ENCODE results near the gene TCF12. TPM values are rescaled to one million over a fixed set of nuclear protein-coding genes. Genes with fewer than 3 reads are reported as not detected.

TCF12 gene
- 100 to 1,000 TPM in 2 of 3 donors, 10 to 100 TPM in 1; 84.1 to 111 (median 107) TPM for total RNA-seq
- total RNA-seq (2013): 92.5 TPM

GRCh38 chr15:56918046-56918938 is at the start of gene TCF12:
Gene TCF12 (plus strand): TSS chr15:56918644. CDS start chr15:56919914, 1,270 bp downstream.
- intact Hi-C loops (cut with micrococcal nuclease): loop anchor here (1.0 kb wide), 1 partner anchor 31 kb away; no protein-coding TSS in a partner anchor
- Mint-ChIP-seq H3K27ac (peak within 1 kb of the TSS; percentile 93 to 94), H3K4me1 (peaks cover 32 to 40% of the 10 kb centered on the region in 2 donors), H3K4me3 (peak within 1 kb of the TSS; percentile 89), H3K27me3 (ENCODE audit: low read depth in 2 of 2) (no peaks in the 10 kb centered on the region), H3K36me3 (no peaks in the 10 kb centered on the region), H3K9me3 (no peaks in the 10 kb centered on the region)
- DNase-seq (peak; percentile 88 to 95), ATAC-seq (peak; percentile 68 to 87 (median 71))
- no peaks in the 10 kb centered on the region for H3K9me3 ChIP-seq (ENCODE audit: control insufficient read depth, insufficient read depth, low read length)
- H3K27me3 ChIP-seq (ENCODE audit: control insufficient read depth, insufficient read depth, low read length): no peaks in the 10 kb centered on the region
- H3K27ac ChIP-seq (ENCODE audit: low read length): peak within 1 kb of the TSS; percentile 92
- peak; percentile 29 for TF ChIP-seq CTCF (IDR thresholded peaks at IDR 0.05)
- peak within 1 kb of the TSS; percentile 95 for H3K4me3 ChIP-seq (ENCODE audit: low read length)
- under 1% methylated on average over 97 of the region's 97 CpGs for WGBS (ENCODE audit: insufficient coverage)
- H3K4me1 ChIP-seq (ENCODE audit: control insufficient read depth, insufficient read depth, low read length): peaks cover 18% of the 10 kb centered on the region
- H3K36me3 ChIP-seq (ENCODE audit: control insufficient read depth, insufficient read depth, low read length): peaks cover 6% of the 10 kb centered on the region

- no peaks in the 10 kb centered on the region for H3K4me1 Mint-ChIP-seq
- no peaks in the 10 kb centered on the region for H3K27me3 Mint-ChIP-seq (ENCODE audit: low read depth in 2 of 2)
- intact Hi-C loops (cut with micrococcal nuclease): loop anchor here (10.0 kb wide), 1 partner anchor 375 kb away; no protein-coding TSS in a partner anchor
- Histone ChIP-seq H3K36me3 (ENCODE audit: control insufficient read depth, insufficient read depth, low read length) (no peaks in the 10 kb centered on the region), H3K27me3 (ENCODE audit: control insufficient read depth, insufficient read depth, low read length) (no peaks in the 10 kb centered on the region), H3K4me1 (ENCODE audit: control insufficient read depth, insufficient read depth, low read length) (no peaks in the 10 kb centered on the region), H3K9me3 (ENCODE audit: control insufficient read depth, insufficient read depth, low read length) (no peaks in the 10 kb centered on the region), H3K4me3 (ENCODE audit: low read length) (no peak overlapping the region), H3K27ac (ENCODE audit: low read length) (no peak overlapping the region)
- TF ChIP-seq CTCF (IDR thresholded peaks at IDR 0.05): no peak
- no peaks in the 10 kb centered on the region for H3K36me3 Mint-ChIP-seq
- DNase-seq (peak in 1 of 2 donors; percentile 26), ATAC-seq (no peak)
- H3K27ac Mint-ChIP-seq: no peak overlapping the region
- no peak overlapping the region for H3K4me3 Mint-ChIP-seq
- 92% methylated on average over 2 of the region's 3 CpGs for WGBS (ENCODE audit: insufficient coverage)
- H3K9me3 Mint-ChIP-seq: no peaks in the 10 kb centered on the region
These were observed 48.9 kb upstream of the TCF12 start for GRCh38 chr15:56869573-56869972.

GRCh38 chr15:56871185-56871584 is 47.3 kb upstream of the TCF12 start:
- Histone ChIP-seq H3K4me3 (ENCODE audit: low read length) (no peak overlapping the region), H3K9me3 (ENCODE audit: control insufficient read depth, insufficient read depth, low read length) (no peaks in the 10 kb centered on the region), H3K27ac (ENCODE audit: low read length) (no peak overlapping the region), H3K4me1 (ENCODE audit: control insufficient read depth, insufficient read depth, low read length) (no peaks in the 10 kb centered on the region), H3K36me3 (ENCODE audit: control insufficient read depth, insufficient read depth, low read length) (no peaks in the 10 kb centered on the region), H3K27me3 (ENCODE audit: control insufficient read depth, insufficient read depth, low read length) (no peaks in the 10 kb centered on the region)
- DNase-seq (no peak), ATAC-seq (no peak)
- H3K36me3 Mint-ChIP-seq: no peaks in the 10 kb centered on the region
- no peak overlapping the region for H3K4me3 Mint-ChIP-seq
- no peak overlapping the region for H3K27ac Mint-ChIP-seq
- TF ChIP-seq CTCF (IDR thresholded peaks at IDR 0.05): no peak
- intact Hi-C loops (cut with micrococcal nuclease): no loop called here
- 100% methylated on average over 1 of the region's 1 CpG for WGBS (ENCODE audit: insufficient coverage)
- H3K9me3 Mint-ChIP-seq: no peaks in the 10 kb centered on the region
- no peaks in the 10 kb centered on the region for H3K27me3 Mint-ChIP-seq (ENCODE audit: low read depth in 2 of 2)
- H3K4me1 Mint-ChIP-seq: no peaks in the 10 kb centered on the region
